ENCODE measurements around the gene KCNQ1.

The KCNQ1 gene

DNA sequence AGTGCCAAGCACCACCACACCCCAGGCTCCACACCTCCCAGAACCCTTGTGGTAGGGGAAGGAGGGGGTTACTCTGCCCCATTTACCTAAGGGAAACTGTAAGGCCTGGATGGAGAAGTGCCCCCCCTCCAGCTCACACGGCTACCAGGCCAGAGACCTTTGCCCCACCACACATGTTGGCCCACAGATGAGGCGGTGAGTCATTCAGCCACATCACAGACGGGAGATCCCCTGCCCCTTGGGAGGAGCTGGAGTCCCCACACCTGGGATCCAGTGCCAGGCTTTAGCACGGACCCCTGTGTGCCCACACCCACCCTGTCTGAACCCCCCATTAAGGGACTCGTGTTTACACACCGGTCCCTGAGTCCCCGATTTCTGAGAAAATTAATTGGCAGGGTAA is 415.8 kb downstream of the KCNQ1 start:
- no peaks in the 10 kb centered on the region for H4K20me1 ChIP-seq (ENCODE audit: low read depth, low read length)
- no peak overlapping the region for H2AFZ ChIP-seq (ENCODE audit: low read depth, low read length, severe bottlenecking)
- H3K4me3 ChIP-seq (ENCODE audit: insufficient read depth, low read length, poor library complexity, severe bottlenecking), result no peak overlapping the region
- no peak overlapping the region for H3K27ac ChIP-seq (ENCODE audit: low read depth, low read length)
- no peaks in the 10 kb centered on the region for H3K27me3 ChIP-seq (ENCODE audit: low read length)
- TF ChIP-seq, protein P1, sequence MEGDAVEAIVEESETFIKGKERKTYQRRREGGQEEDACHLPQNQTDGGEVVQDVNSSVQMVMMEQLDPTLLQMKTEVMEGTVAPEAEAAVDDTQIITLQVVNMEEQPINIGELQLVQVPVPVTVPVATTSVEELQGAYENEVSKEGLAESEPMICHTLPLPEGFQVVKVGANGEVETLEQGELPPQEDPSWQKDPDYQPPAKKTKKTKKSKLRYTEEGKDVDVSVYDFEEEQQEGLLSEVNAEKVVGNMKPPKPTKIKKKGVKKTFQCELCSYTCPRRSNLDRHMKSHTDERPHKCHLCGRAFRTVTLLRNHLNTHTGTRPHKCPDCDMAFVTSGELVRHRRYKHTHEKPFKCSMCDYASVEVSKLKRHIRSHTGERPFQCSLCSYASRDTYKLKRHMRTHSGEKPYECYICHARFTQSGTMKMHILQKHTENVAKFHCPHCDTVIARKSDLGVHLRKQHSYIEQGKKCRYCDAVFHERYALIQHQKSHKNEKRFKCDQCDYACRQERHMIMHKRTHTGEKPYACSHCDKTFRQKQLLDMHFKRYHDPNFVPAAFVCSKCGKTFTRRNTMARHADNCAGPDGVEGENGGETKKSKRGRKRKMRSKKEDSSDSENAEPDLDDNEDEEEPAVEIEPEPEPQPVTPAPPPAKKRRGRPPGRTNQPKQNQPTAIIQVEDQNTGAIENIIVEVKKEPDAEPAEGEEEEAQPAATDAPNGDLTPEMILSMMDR (IDR thresholded peaks at IDR 0.05; ENCODE audit: insufficient read depth, low read length, poor library complexity, severe bottlenecking), result no peak
- no peak for TF ChIP-seq EZH2phosphoT487 (conservative IDR thresholded peaks at IDR 0.05; ENCODE audit: low read length)
- H3F3A ChIP-seq (ENCODE audit: insufficient read depth), result no peaks in the 10 kb centered on the region
- no peak overlapping the region for H3K4me2 ChIP-seq (ENCODE audit: low read depth, low read length, poor library complexity, severe bottlenecking)
- no peaks in the 10 kb centered on the region for H3K9me3 ChIP-seq (ENCODE audit: insufficient read depth, low read length)
- no peaks in the 10 kb centered on the region for H3K36me3 ChIP-seq (ENCODE audit: low read length)
- no peaks in the 10 kb centered on the region for H3K9me2 ChIP-seq (replicated peaks; ENCODE audit: insufficient read depth, low read length)
- H3K9ac ChIP-seq (ENCODE audit: low read length), result no peak overlapping the region
- H3K79me2 ChIP-seq (ENCODE audit: insufficient read depth, low read length), result no peaks in the 10 kb centered on the region

- Histone ChIP-seq H3F3A (ENCODE audit: insufficient read depth) (no peaks in the 10 kb centered on the region), H2AFZ (ENCODE audit: low read depth, low read length, severe bottlenecking) (no peak overlapping the region), H3K9ac (ENCODE audit: low read length) (no peak overlapping the region), H3K4me3 (ENCODE audit: insufficient read depth, low read length, poor library complexity, severe bottlenecking) (no peak overlapping the region), H4K20me1 (ENCODE audit: low read depth, low read length) (no peaks in the 10 kb centered on the region), H3K9me2 (replicated peaks; ENCODE audit: insufficient read depth, low read length) (no peaks in the 10 kb centered on the region), H3K9me3 (ENCODE audit: insufficient read depth, low read length) (no peaks in the 10 kb centered on the region), H3K27ac (ENCODE audit: low read depth, low read length) (no peak overlapping the region), H3K4me2 (ENCODE audit: low read depth, low read length, poor library complexity, severe bottlenecking) (no peak overlapping the region), H3K36me3 (ENCODE audit: low read length) (no peaks in the 10 kb centered on the region), H3K79me2 (ENCODE audit: insufficient read depth, low read length) (no peaks in the 10 kb centered on the region), H3K27me3 (ENCODE audit: low read length) (no peaks in the 10 kb centered on the region)
- TF ChIP-seq EZH2phosphoT487 (conservative IDR thresholded peaks at IDR 0.05; ENCODE audit: low read length), result no peak
- TF ChIP-seq, protein P1 (IDR thresholded peaks at IDR 0.05; ENCODE audit: insufficient read depth, low read length, poor library complexity, severe bottlenecking), result no peak
Measured at GRCh38 chr11:2862395-2863275, 417.8 kb downstream of the KCNQ1 start.

DNA sequence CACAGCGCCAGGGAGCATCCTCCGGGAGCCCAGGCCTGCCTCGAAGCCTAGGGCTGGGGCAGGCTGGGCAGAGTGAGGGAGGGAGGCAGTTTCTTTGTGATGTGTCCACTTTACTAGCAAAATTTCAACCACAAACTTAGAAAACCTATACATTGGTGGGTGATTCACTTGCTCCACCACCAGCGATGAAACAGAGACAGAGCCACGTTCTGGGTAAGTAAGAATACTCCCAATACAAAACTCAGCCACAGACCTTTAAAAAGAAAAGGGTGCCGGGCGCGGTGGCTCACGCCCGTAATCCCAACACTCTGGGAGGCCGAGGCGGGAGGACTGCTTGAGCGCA is 418.4 kb downstream of the KCNQ1 start:
- no peak for TF ChIP-seq EZH2phosphoT487 (conservative IDR thresholded peaks at IDR 0.05; ENCODE audit: low read length)
- TF ChIP-seq, protein P1 (IDR thresholded peaks at IDR 0.05; ENCODE audit: insufficient read depth, low read length, poor library complexity, severe bottlenecking), result no peak
- no peak overlapping the region for H3K9ac ChIP-seq (ENCODE audit: low read length)
- no peaks in the 10 kb centered on the region for H3F3A ChIP-seq (ENCODE audit: insufficient read depth)
- no peaks in the 10 kb centered on the region for H4K20me1 ChIP-seq (ENCODE audit: low read depth, low read length)
- no peaks in the 10 kb centered on the region for H3K79me2 ChIP-seq (ENCODE audit: insufficient read depth, low read length)
- H3K27ac ChIP-seq (ENCODE audit: low read depth, low read length), result no peak overlapping the region
- no peak overlapping the region for H3K4me3 ChIP-seq (ENCODE audit: insufficient read depth, low read length, poor library complexity, severe bottlenecking)
- no peaks in the 10 kb centered on the region for H3K27me3 ChIP-seq (ENCODE audit: low read length)
- H3K9me3 ChIP-seq (ENCODE audit: insufficient read depth, low read length), result no peaks in the 10 kb centered on the region
- no peaks in the 10 kb centered on the region for H3K36me3 ChIP-seq (ENCODE audit: low read length)
- no peak overlapping the region for H2AFZ ChIP-seq (ENCODE audit: low read depth, low read length, severe bottlenecking)
- no peak overlapping the region for H3K4me2 ChIP-seq (ENCODE audit: low read depth, low read length, poor library complexity, severe bottlenecking)
- H3K9me2 ChIP-seq (replicated peaks; ENCODE audit: insufficient read depth, low read length), result no peaks in the 10 kb centered on the region
